WERI-Rb-1 (cell line): ENCODE results near the gene EFR3B.
"Not testable (repeated sequence)": the region's sequence is repeated elsewhere in the genome, so short reads cannot be mapped to it uniquely, and the experiment has no call there.

Experiments used
- DNase-seq: peaks from one replicate; pipeline ENCODE4 v3.0.0-alpha.2; 2020
- H3K27ac ChIP-seq: fragments of 250-450 bp; sonication (Bioruptor Pico); 2 replicates; pipeline ENCODE4 v1.5.1; 2020; ENCODE audit warnings: mild to moderate bottlenecking, moderate library complexity
- H3K27me3 ChIP-seq: fragments of 250-450 bp; sonication (Bioruptor Pico); 2 replicates; pipeline ENCODE4 v1.5.1; 2021; ENCODE audit warnings: mild to moderate bottlenecking, low read depth, moderate library complexity; ENCODE audit not compliant: insufficient read depth, severe bottlenecking
- H3K36me3 ChIP-seq: fragments of 250-450 bp; sonication (Bioruptor Pico); 2 replicates; pipeline ENCODE4 v1.5.1; 2020; ENCODE audit warnings: mild to moderate bottlenecking, moderate library complexity
- H3K4me3 ChIP-seq: 2 replicates; pipeline ENCODE4 v1.5.1; 2011; ENCODE audit warnings: low read depth, mild to moderate bottlenecking, control low read depth, low read length
- H3K9me3 ChIP-seq: fragments of 250-450 bp; sonication (Bioruptor Pico); 2 replicates; pipeline ENCODE4 v1.5.1; 2021; ENCODE audit warnings: mild to moderate bottlenecking, moderate library complexity; ENCODE audit not compliant: severe bottlenecking
- CTCF ChIP-seq: IDR thresholded peaks from 2 replicates; pipeline ENCODE4 v1.5.1; 2011; ENCODE audit warnings: low read depth, mild to moderate bottlenecking, control low read depth, inconsistent platforms, low read length

EFR3B gene

GRCh38 chr2:25089605-25090315 lies 47.9 kb downstream of the EFR3B start:
- no peak for DNase-seq
- no peaks in the 10 kb centered on the region for H3K27me3 ChIP-seq
- no peak for TF ChIP-seq CTCF
- no peaks in the 10 kb centered on the region for H3K9me3 ChIP-seq
- no peak overlapping the region for H3K27ac ChIP-seq
- H3K36me3 ChIP-seq: peaks cover 11% of the 10 kb centered on the region
- no peak overlapping the region for H3K4me3 ChIP-seq

- Histone ChIP-seq H3K27me3 (no peaks in the 10 kb centered on the region), H3K27ac (no peak overlapping the region), H3K4me3 (no peak overlapping the region), H3K36me3 (peaks cover 16% of the 10 kb centered on the region), H3K9me3 (no peaks in the 10 kb centered on the region)
- no peak for TF ChIP-seq CTCF
- DNase-seq: no peak
These were observed 48.9 kb downstream of the EFR3B start for GRCh38 chr2:25090801-25091200.

GRCh38 chr2:25091265-25091664 lies 49.4 kb downstream of the EFR3B start:
- DNase-seq: no peak
- peaks cover 16% of the 10 kb centered on the region for H3K36me3 ChIP-seq
- no peak for TF ChIP-seq CTCF

GRCh38 chr2:25098056-25098455 lies 56.2 kb downstream of the EFR3B start:
- peaks cover 2% of the 10 kb centered on the region for H3K9me3 ChIP-seq
- no peak overlapping the region for H3K4me3 ChIP-seq
- DNase-seq: no peak
- H3K36me3 ChIP-seq: peaks cover 9% of the 10 kb centered on the region
- no peak for TF ChIP-seq CTCF
- no peak overlapping the region for H3K27ac ChIP-seq
- H3K27me3 ChIP-seq: no peaks in the 10 kb centered on the region

More at GRCh38 chr2:25091265-25091664, 49.4 kb downstream of the EFR3B start:
- H3K9me3 ChIP-seq: no peaks in the 10 kb centered on the region
- H3K27me3 ChIP-seq: no peaks in the 10 kb centered on the region
- no peak overlapping the region for H3K4me3 ChIP-seq
- no peak overlapping the region for H3K27ac ChIP-seq

GRCh38 chr2:25098670-25099486 lies 57.0 kb downstream of the EFR3B start:
- no peak for DNase-seq
- peaks cover 9% of the 10 kb centered on the region; the same call in 1 of the 2 replicates for H3K36me3 ChIP-seq
- H3K9me3 ChIP-seq: peaks cover 2% of the 10 kb centered on the region
- TF ChIP-seq CTCF: no peak
- no peak overlapping the region for H3K4me3 ChIP-seq
- H3K27ac ChIP-seq: no peak overlapping the region
- no peaks in the 10 kb centered on the region for H3K27me3 ChIP-seq

GRCh38 chr2:25102352-25102751 lies 60.5 kb downstream of the EFR3B start:
- H3K4me3 ChIP-seq, DNase-seq, H3K27ac ChIP-seq, H3K27me3 ChIP-seq, H3K36me3 ChIP-seq, H3K9me3 ChIP-seq: not testable (repeated sequence)
